Measurements from ENCODE around the gene PRRT1B.

- TF ChIP-seq SIN3A (IDR thresholded peaks at IDR 0.05; ENCODE audit: borderline replicate concordance, insufficient read depth, low read length) (no peak), POLR2AphosphoS5 (IDR thresholded peaks at IDR 0.05; ENCODE audit: low read depth, low read length) (no peak)
Observed at GRCh38 chr9:131585375-131585774, 40.1 kb downstream of the PRRT1B start.
